Measurements from ENCODE around the gene NKRF.

GRCh38 chrX:119579414-119579813 is 26.8 kb downstream of the NKRF start:
- no peak for TF ChIP-seq POLR2A (IDR thresholded peaks at IDR 0.05)
- no peak for TF ChIP-seq CTCF (IDR thresholded peaks at IDR 0.05)
- no peak for TF ChIP-seq EP300 (IDR thresholded peaks at IDR 0.05)
